Measurements from ENCODE around the gene MRPL21. TPM values are rescaled to one million over a fixed set of nuclear protein-coding genes. Genes with fewer than 3 reads are reported as not detected.
"Not testable (repeated sequence)": the region's sequence is repeated elsewhere in the genome, so short reads cannot be mapped to it uniquely, and the experiment has no call there.

Gene MRPL21
- total RNA-seq, 2 experiments from 2014 or later = 48.3 to 68.3 TPM

DNA sequence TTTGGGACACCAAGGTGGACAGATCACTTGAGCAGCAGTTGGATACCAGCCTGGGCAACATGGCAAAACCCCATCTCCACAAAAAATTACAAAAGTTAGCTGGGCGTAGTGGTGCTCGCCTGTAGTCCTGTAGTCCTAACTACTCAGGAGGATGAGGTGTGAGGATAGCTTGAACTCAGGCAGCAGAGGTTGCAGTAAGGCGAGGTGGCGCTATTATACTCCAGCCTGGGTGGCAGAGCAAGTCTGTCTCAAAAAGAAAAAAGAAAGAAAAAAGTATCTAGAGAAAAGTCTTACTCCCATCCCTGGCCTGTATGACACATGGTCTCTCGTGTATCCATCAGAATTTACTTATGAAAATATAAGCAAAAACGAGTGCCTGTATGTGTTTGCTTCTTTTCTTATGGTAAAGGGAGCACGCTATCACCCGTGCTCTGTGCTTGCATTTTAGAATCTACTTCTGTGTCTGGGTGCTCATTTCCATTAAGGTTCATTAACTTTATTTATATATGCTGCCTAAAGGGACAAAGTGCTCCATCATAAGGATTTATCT is 46.5 kb downstream of the MRPL21 start:
- POLR2A ChIA-PET = no interaction called here
- Histone ChIP-seq H4K20me1 (ENCODE audit: insufficient read depth, low read length) (no peaks in the 10 kb centered on the region), H2AFZ (ENCODE audit: low read length) (no peak overlapping the region), H3K36me3 (ENCODE audit: insufficient read depth, low read length) (no peaks in the 10 kb centered on the region), H3K4me3 (ENCODE audit: low read depth, low read length, poor library complexity, severe bottlenecking) (no peak overlapping the region), H3K4me1 (ENCODE audit: insufficient read depth, low read length, poor library complexity, severe bottlenecking) (no peaks in the 10 kb centered on the region), H3K9me3 (ENCODE audit: low read length) (no peaks in the 10 kb centered on the region), H3K9me2 (ENCODE audit: insufficient read depth, low read length) (no peaks in the 10 kb centered on the region), H3K4me2 (ENCODE audit: low read length) (no peak overlapping the region), H3K27ac (ENCODE audit: low read depth, low read length, poor library complexity, severe bottlenecking) (no peak overlapping the region), H3K79me2 (ENCODE audit: insufficient read depth, low read depth, low read length) (no peaks in the 10 kb centered on the region)
- DNase-seq (ENCODE audit: low spot score) = no peak
- TF ChIP-seq, protein P1, sequence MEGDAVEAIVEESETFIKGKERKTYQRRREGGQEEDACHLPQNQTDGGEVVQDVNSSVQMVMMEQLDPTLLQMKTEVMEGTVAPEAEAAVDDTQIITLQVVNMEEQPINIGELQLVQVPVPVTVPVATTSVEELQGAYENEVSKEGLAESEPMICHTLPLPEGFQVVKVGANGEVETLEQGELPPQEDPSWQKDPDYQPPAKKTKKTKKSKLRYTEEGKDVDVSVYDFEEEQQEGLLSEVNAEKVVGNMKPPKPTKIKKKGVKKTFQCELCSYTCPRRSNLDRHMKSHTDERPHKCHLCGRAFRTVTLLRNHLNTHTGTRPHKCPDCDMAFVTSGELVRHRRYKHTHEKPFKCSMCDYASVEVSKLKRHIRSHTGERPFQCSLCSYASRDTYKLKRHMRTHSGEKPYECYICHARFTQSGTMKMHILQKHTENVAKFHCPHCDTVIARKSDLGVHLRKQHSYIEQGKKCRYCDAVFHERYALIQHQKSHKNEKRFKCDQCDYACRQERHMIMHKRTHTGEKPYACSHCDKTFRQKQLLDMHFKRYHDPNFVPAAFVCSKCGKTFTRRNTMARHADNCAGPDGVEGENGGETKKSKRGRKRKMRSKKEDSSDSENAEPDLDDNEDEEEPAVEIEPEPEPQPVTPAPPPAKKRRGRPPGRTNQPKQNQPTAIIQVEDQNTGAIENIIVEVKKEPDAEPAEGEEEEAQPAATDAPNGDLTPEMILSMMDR (conservative IDR thresholded peaks at IDR 0.05; ENCODE audit: low read length) = no peak
- no peak for TF ChIP-seq EZH2phosphoT487 (IDR thresholded peaks at IDR 0.05; ENCODE audit: borderline replicate concordance, low read depth, low read length)
- intact Hi-C loops (cut with micrococcal nuclease; ENCODE audit: unreplicated experiment) = no loop called here
- no TSS peak for BruUV-seq (replicated peaks)
- CTCF ChIA-PET (ENCODE audit: unreplicated experiment) = no interaction called here

DNA sequence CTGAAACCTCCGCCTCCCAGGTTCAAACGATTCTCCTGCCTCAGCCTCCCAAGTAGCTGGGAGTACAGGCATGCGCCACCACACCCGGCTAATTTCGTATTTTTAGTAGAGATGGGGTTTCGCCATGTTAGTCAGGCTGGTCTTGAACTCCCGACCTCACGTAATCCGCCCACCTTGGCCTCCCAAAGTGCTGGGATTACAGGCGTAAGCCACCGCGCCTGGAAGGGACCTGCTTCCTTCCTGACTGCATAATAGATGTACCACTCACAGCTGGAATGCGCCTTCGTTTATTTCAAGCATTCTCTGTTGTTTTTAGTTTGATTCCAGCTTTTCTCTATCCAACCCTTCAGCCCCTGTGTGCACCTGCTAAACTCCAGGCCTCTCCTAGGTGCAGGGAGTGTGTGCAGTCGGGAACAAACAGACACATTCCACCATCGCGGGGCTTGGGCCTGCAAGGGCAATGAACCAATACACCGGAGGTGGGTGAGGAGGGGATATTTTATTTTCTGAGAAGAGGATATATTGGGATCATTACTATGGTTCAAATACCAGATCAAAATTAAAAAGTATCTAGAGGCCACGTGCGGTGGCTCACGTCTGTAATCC is 47.1 kb downstream of the MRPL21 start:
- intact Hi-C loops (cut with micrococcal nuclease; ENCODE audit: unreplicated experiment); H2AFZ ChIP-seq (ENCODE audit: low read length); H3K4me2 ChIP-seq (ENCODE audit: low read length); H3K36me3 ChIP-seq (ENCODE audit: insufficient read depth, low read length); H4K20me1 ChIP-seq (ENCODE audit: insufficient read depth, low read length); H3K79me2 ChIP-seq (ENCODE audit: insufficient read depth, low read depth, low read length); H3K4me1 ChIP-seq (ENCODE audit: insufficient read depth, low read length, poor library complexity, severe bottlenecking); CTCF ChIA-PET (ENCODE audit: unreplicated experiment); POLR2A ChIA-PET; H3K27ac ChIP-seq (ENCODE audit: low read depth, low read length, poor library complexity, severe bottlenecking); H3K9me2 ChIP-seq (ENCODE audit: insufficient read depth, low read length); H3K9me3 ChIP-seq (ENCODE audit: low read length); DNase-seq (ENCODE audit: low spot score); H3K4me3 ChIP-seq (ENCODE audit: low read depth, low read length, poor library complexity, severe bottlenecking); BruUV-seq (replicated peaks): not testable (repeated sequence)

DNA sequence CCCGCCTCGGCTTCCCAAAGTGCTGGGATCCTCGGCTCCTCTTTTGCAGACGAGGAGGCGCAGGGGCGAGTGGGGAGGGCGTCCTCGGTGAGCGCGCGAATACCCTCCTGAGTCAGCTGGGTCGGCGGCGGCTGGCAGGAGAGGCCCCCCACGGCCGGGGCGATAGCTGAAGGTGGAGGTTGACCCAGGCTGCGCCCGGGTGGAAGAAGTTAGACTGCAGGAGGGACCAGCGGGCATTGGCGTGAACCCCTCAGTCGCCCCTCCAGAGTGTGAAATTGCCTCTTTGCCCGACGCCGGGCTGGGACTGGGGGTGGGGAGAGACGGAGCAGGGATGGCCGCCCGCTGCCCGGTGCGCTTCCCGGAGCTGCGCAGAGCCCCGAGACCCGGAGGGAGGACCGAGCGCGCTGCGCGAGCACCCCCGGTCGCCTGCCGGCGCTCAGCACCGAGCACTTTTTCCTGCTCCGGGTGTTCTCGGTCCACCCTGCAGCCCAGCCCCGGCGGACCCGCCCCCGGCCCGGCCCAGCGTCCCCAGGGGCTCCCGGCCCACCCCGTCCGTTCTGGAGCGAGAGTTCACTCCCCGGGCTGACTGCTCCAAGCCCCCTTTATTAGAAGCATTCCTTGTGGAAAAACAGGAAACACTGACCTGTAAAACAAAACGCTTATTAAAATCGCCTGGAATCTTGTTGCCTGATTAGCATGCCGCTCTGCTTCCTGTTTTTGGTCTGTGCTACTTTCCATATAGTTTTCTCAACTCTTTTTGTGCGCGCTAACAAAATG is 48.2 kb downstream of the MRPL21 start:
- ChIA-PET POLR2A (no interaction called here), CTCF (ENCODE audit: unreplicated experiment) (no interaction called here)
- 0 out of 2 replicates have a peak overlapping the region, but pooled peaks have one; percentile 2 for H3K4me2 ChIP-seq (ENCODE audit: low read length)
- no peak overlapping the region for H3K27ac ChIP-seq (ENCODE audit: low read depth, low read length, poor library complexity, severe bottlenecking)
- TF ChIP-seq, protein P1 (conservative IDR thresholded peaks at IDR 0.05; ENCODE audit: low read length) = no peak
- TF ChIP-seq EZH2phosphoT487 (IDR thresholded peaks at IDR 0.05; ENCODE audit: borderline replicate concordance, low read depth, low read length) = no peak
- H4K20me1 ChIP-seq (ENCODE audit: insufficient read depth, low read length) = no peaks in the 10 kb centered on the region
- H3K9me2 ChIP-seq (ENCODE audit: insufficient read depth, low read length) = no peaks in the 10 kb centered on the region
- peak overlapping the region; percentile 24 for H3K4me3 ChIP-seq (ENCODE audit: low read depth, low read length, poor library complexity, severe bottlenecking)
- no peak for DNase-seq (ENCODE audit: low spot score)
- no TSS peak for BruUV-seq (replicated peaks)
- H3K79me2 ChIP-seq (ENCODE audit: insufficient read depth, low read depth, low read length) = no peaks in the 10 kb centered on the region
- no peaks in the 10 kb centered on the region for H3K36me3 ChIP-seq (ENCODE audit: insufficient read depth, low read length)
- H2AFZ ChIP-seq (ENCODE audit: low read length) = no peak overlapping the region
- intact Hi-C loops (cut with micrococcal nuclease; ENCODE audit: unreplicated experiment) = no loop called here
- no peaks in the 10 kb centered on the region for H3K9me3 ChIP-seq (ENCODE audit: low read length)
- H3K4me1 ChIP-seq (ENCODE audit: insufficient read depth, low read length, poor library complexity, severe bottlenecking) = no peaks in the 10 kb centered on the region
